SJSA1 (cell line): Measurements from ENCODE around the gene TMEM100. TPM values are rescaled to one million over a fixed set of nuclear protein-coding genes. Genes with fewer than 3 reads are reported as not detected.

ENCODE experiments used
- DNase-seq, 2 experiments: peaks; one replicate each; pipeline ENCODE4 v3.0.0-alpha.2; 2015 to 2020; ENCODE audit warnings: low spot score in 2 of 2, low read depth in 1 of 2
- H3K27ac ChIP-seq: fragments of 250-450 bp; sonication (Bioruptor Pico); 2 replicates; pipeline ENCODE4 v1.5.1; 2020; ENCODE audit warnings: mild to moderate bottlenecking, moderate library complexity
- H3K27me3 ChIP-seq: fragments of 250-450 bp; sonication (Bioruptor Pico); replicated peaks from 2 replicates; pipeline ENCODE4 v1.5.1; 2020; ENCODE audit warnings: mild to moderate bottlenecking, moderate library complexity
- H3K36me3 ChIP-seq: fragments of 250-450 bp; sonication (Bioruptor Pico); 2 replicates; pipeline ENCODE4 v1.5.1; 2020; ENCODE audit warnings: mild to moderate bottlenecking
- H3K4me1 ChIP-seq: fragments of 250-450 bp; sonication (Bioruptor Pico); replicated peaks from 2 replicates; pipeline ENCODE4 v1.6.1; 2021; ENCODE audit warnings: mild to moderate bottlenecking
- H3K4me3 ChIP-seq: fragments of 250-450 bp; sonication (Bioruptor Pico); 2 replicates; pipeline ENCODE4 v1.5.1; 2020; ENCODE audit warnings: mild to moderate bottlenecking
- H3K9me3 ChIP-seq: fragments of 250-450 bp; sonication (Bioruptor Pico); replicated peaks from 2 replicates; pipeline ENCODE4 v1.5.1; 2020; ENCODE audit warnings: mild to moderate bottlenecking
- total RNA-seq: library from RNA; depleted of rRNA; stranded (reverse); fragments of >200 nt; shearing (Covaris generic); gene quantifications from 2 replicates; pipeline ENCODE4 v1.2.3, GENCODE V29; 2014

The TMEM100 gene
- total RNA-seq, 1 experiment from 2014 or later, result 2.6 TPM

DNA sequence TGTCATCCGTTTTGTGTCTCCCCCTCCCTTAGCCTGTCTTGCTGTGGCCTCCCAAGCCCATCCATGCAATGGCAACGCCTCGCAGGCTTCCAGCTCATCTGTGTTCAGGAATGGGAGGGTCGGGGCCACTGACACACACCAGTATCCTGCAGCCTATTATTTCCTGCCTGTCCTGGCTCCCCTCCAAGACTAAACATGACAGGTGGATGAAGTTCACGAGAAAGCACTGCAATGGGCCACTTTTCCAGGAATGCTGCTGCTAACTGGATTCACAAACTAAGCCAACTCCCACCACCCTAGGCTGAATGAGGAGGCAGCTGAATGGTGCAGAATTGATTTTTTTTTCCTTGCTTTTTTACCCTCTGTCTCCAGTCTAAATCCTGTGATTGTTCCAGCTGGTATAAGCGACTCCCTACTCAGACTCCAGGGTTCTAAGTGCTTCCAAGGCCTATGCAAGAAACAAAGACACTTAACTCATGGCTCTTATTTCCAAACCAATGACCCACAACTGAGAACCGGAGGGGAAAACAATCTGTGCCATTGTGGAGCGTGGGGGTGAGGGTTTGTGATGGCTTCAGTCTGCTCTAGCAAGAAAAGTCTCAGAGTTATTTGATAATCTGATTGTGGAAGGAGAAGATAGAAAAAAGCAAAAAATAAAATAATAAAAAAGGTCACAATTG, 23.3 kb downstream of the TMEM100 start:
- Histone ChIP-seq H3K36me3 (no peaks in the 10 kb centered on the region), H3K27ac (no peak overlapping the region)
- DNase-seq, result no peak

DNA sequence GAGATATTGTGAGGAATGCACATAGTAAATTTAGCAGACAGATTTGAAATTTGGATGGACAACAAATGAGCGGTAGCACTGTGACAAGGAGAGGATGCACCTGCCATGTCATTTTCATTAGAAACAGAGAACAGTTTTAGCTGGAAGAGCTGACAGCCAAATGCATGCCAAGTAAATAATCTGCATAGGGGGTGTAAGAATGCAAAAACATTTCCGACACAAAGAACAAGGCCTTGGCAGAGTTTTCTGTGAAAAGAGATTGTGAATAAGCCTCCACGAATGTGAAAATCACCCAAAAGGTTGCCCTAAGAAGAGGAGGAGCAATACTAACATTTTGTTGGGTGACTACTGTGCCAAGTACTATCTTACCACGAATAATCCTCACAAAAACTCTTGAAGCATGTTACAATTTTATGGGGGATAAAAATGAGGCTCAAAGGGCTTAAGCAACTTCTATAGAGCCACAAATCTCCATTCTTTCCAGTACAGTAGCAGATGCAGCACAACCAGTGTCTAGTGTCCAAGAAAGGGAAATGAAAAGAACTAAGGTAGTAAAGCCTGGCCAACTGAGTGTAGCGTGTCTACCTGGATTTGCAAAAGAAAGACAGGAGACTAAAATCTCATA, 28.3 kb downstream of the TMEM100 start:
- Histone ChIP-seq H3K9me3 (no peaks in the 10 kb centered on the region), H3K36me3 (no peaks in the 10 kb centered on the region), H3K27me3 (peaks cover 6% of the 10 kb centered on the region), H3K4me1 (no peaks in the 10 kb centered on the region), H3K27ac (no peak overlapping the region), H3K4me3 (no peak overlapping the region)
- DNase-seq, result no peak

More for the DNA sequence above, 23.3 kb downstream of the TMEM100 start:
- Histone ChIP-seq H3K4me3 (no peak overlapping the region), H3K9me3 (peaks cover 5% of the 10 kb centered on the region), H3K27me3 (no peaks in the 10 kb centered on the region; the same call in 1 of the 2 replicates), H3K4me1 (no peaks in the 10 kb centered on the region)

- no peaks in the 10 kb centered on the region for H3K36me3 ChIP-seq
- H3K4me3 ChIP-seq, result no peak overlapping the region
- no peaks in the 10 kb centered on the region for H3K9me3 ChIP-seq
- no peak overlapping the region for H3K27ac ChIP-seq
- peaks cover 6% of the 10 kb centered on the region for H3K27me3 ChIP-seq
- no peaks in the 10 kb centered on the region for H3K4me1 ChIP-seq
- DNase-seq, result no peak
Observed at GRCh38 chr17:55693254-55694216, 29.1 kb downstream of the TMEM100 start.

DNA sequence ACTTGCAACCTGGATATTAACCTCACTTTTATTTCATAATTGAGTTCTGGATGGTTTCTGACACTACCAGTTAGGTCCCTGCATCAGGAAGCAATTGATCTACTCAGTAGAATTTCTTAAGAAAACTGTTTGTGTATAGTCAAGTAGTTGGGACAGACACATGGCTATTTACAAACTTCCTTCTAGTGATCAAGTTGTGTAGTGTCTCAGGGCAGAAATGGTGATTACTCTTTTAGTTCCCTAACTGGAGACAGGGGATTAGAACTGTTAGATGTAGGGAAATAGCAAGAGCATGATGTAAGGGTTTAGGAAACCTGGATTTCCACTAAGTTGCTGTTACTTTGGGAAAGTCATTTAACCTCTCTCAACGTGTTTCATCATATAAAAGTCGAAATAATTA, 30.4 kb downstream of the TMEM100 start:
- no peak overlapping the region for H3K27ac ChIP-seq
- no peak overlapping the region for H3K4me3 ChIP-seq
- H3K27me3 ChIP-seq, result peaks cover 6% of the 10 kb centered on the region
- H3K36me3 ChIP-seq, result no peaks in the 10 kb centered on the region
- no peak for DNase-seq
- H3K4me1 ChIP-seq, result no peaks in the 10 kb centered on the region
- H3K9me3 ChIP-seq, result no peaks in the 10 kb centered on the region

- Histone ChIP-seq H3K36me3 (no peaks in the 10 kb centered on the region), H3K4me3 (no peak overlapping the region), H3K4me1 (no peaks in the 10 kb centered on the region), H3K27me3 (peaks cover 6% of the 10 kb centered on the region), H3K9me3 (no peaks in the 10 kb centered on the region), H3K27ac (no peak overlapping the region)
- DNase-seq, result no peak
Observed at GRCh38 chr17:55691666-55692065, 31.0 kb downstream of the TMEM100 start.

DNA sequence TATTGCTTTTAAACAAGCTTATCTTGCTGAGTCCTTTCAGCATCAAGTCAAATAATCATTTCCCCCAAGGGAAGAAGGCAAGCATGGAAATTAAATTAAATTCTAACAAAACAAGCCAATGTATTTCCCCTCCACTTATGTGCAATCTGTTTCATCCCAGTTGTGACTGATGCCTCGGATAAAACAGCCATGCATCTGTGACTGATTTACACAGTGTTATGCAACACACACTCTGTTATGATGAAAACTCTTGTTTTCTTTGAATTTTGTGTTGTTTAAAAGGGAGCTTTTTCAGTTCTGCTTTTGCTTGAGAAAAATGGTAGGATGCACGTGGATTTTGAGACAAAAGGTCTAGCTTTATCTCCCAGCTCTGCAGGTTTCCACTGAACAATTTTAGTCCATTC, 32.6 kb downstream of the TMEM100 start:
- Histone ChIP-seq H3K4me1 (no peaks in the 10 kb centered on the region), H3K36me3 (no peaks in the 10 kb centered on the region)
- DNase-seq, result no peak

GRCh38 chr17:55689672-55690071, 33.0 kb downstream of the TMEM100 start:
- Histone ChIP-seq H3K4me3 (no peak overlapping the region), H3K9me3 (peaks cover 3% of the 10 kb centered on the region; the same call in 1 of the 2 replicates), H3K4me1 (no peaks in the 10 kb centered on the region), H3K27me3 (peaks cover 6% of the 10 kb centered on the region; the same call in 1 of the 2 replicates), H3K27ac (no peak overlapping the region), H3K36me3 (no peaks in the 10 kb centered on the region)
- DNase-seq, result no peak

More for the DNA sequence above, 32.6 kb downstream of the TMEM100 start:
- H3K27ac ChIP-seq, result no peak overlapping the region
- H3K9me3 ChIP-seq, result peaks cover under 1% of the 10 kb centered on the region; the same call in 1 of the 2 replicates
- H3K4me3 ChIP-seq, result no peak overlapping the region
- H3K27me3 ChIP-seq, result peaks cover 6% of the 10 kb centered on the region; the same call in 1 of the 2 replicates

DNA sequence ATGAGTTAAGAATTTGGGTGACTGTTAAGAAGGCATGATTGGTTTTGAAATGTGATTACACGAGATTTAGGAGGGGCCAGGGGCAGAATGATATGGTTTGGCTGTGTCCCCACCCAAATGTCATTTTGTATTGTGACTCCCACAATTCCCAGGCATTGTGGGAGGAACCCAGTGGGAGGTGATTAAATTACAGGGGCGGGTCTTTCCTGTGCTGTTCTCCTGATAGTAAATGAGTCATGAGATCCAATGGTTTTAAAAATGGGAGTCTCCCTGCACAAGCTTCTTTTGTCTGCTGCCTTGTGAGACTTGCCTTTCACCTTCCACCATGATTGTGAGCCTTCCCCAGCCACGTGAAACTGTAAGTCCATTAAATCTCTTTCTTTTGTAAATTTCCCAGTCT, 34.6 kb downstream of the TMEM100 start:
- peaks cover 6% of the 10 kb centered on the region for H3K27me3 ChIP-seq
- H3K4me3 ChIP-seq, result no peak overlapping the region
- no peak for DNase-seq
- peaks cover 3% of the 10 kb centered on the region; the same call in 1 of the 2 replicates for H3K9me3 ChIP-seq
- H3K36me3 ChIP-seq, result no peaks in the 10 kb centered on the region
- no peaks in the 10 kb centered on the region for H3K4me1 ChIP-seq
- H3K27ac ChIP-seq, result no peak overlapping the region

GRCh38 chr17:55687037-55687436, 35.6 kb downstream of the TMEM100 start:
- H3K4me3 ChIP-seq, result no peak overlapping the region
- no peak overlapping the region for H3K27ac ChIP-seq
- no peaks in the 10 kb centered on the region for H3K4me1 ChIP-seq
- H3K36me3 ChIP-seq, result no peaks in the 10 kb centered on the region
- H3K27me3 ChIP-seq, result peaks cover 4% of the 10 kb centered on the region
- no peak for DNase-seq
- peaks cover 3% of the 10 kb centered on the region; the same call in 1 of the 2 replicates for H3K9me3 ChIP-seq

DNA sequence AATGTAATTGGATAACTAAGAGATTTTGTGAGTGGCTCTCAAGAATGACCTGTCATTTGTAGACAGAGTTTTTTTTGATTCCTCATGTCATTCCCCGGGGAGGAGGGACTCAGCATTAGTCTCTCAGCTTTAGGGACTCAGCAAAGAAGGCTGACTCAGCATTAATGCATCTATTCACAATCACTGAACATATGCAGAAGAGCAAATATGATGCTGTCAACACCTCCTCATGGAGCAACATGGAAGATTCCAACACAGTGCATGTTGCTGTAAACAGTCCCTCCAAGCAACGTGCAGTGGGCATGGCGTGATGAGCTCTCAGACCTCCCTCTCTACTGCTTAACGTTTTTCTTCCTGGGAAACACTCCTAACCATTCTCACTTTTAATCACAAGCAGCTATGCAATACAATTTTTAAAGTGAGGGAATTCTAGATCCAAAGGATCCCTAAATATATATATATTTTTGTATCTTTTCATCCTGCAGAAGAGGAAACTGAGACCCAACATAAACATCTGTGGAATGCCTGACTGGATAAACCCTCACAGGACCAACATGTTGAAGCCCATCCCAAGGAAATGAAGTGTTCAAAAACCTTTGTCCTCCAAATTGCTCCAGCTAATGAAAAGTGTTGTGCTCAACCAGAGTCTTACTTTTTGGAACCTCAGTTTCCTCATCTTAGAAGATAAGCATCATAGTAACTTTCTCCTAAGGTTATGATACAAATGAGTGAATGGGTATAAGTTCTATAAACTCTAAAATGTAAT, 38.9 kb downstream of the TMEM100 start:
- DNase-seq, result no peak
- Histone ChIP-seq H3K9me3 (peaks cover 3% of the 10 kb centered on the region; the same call in 1 of the 2 replicates), H3K4me1 (no peaks in the 10 kb centered on the region), H3K36me3 (no peaks in the 10 kb centered on the region), H3K4me3 (no peak overlapping the region), H3K27ac (no peak overlapping the region), H3K27me3 (no peaks in the 10 kb centered on the region; the same call in none of the 2 replicates)

- no peak overlapping the region for H3K27ac ChIP-seq
- H3K4me3 ChIP-seq, result no peak overlapping the region
- no peaks in the 10 kb centered on the region for H3K36me3 ChIP-seq
- peaks cover 5% of the 10 kb centered on the region; the same call in 1 of the 2 replicates for H3K9me3 ChIP-seq
- H3K4me1 ChIP-seq, result no peaks in the 10 kb centered on the region
- H3K27me3 ChIP-seq, result no peaks in the 10 kb centered on the region; the same call in none of the 2 replicates
- DNase-seq, result no peak
Observed at GRCh38 chr17:55681342-55681700, 41.3 kb downstream of the TMEM100 start.

- Histone ChIP-seq H3K9me3 (peaks cover 5% of the 10 kb centered on the region; the same call in 1 of the 2 replicates), H3K4me3 (no peak overlapping the region), H3K36me3 (no peaks in the 10 kb centered on the region), H3K4me1 (no peaks in the 10 kb centered on the region), H3K27ac (no peak overlapping the region), H3K27me3 (no peaks in the 10 kb centered on the region; the same call in none of the 2 replicates)
- no peak for DNase-seq
Observed at GRCh38 chr17:55680686-55681341, 41.9 kb downstream of the TMEM100 start.
